K562 (cell line): ENCODE results near the gene RNF103.

Experiments
- CAMTA2 ChIP-seq: fragments of 250-450 bp; sonication (Bioruptor Pico); conservative IDR thresholded peaks from 2 replicates; pipeline ENCODE4 v1.5.1; 2022
- FOXP1 ChIP-seq: sonication (generic); formaldehyde crosslinking; IDR thresholded peaks from 2 replicates; pipeline ENCODE4 v1.8.0; 2022; ENCODE audit warnings: mild to moderate bottlenecking, missing genetic modification reagents

GRCh38 chr2:86562485-86562921 is 61.2 kb downstream of the RNF103 start:
- no peak for TF ChIP-seq CAMTA2
- no peak for TF ChIP-seq FOXP1 (CRISPR knock-in tag)
